Progenitor cell of endocrine pancreas (in vitro differentiated cells): Measurements from ENCODE around the gene ZBTB8B. TPM values are rescaled to one million over a fixed set of nuclear protein-coding genes. Genes with fewer than 3 reads are reported as not detected.

Experiments
- DNase-seq: peaks from one replicate; pipeline ENCODE4 v3.0.0; 2021; ENCODE audit warnings: low spot score; ENCODE audit not compliant: unreplicated experiment
- H3K27ac Mint-ChIP-seq: 2 replicates; pipeline ENCODE4 v1.8.0; 2021; ENCODE audit warnings: mild to moderate bottlenecking, moderate library complexity, mixed read lengths
- H3K27me3 Mint-ChIP-seq: 2 replicates; pipeline ENCODE4 v1.8.0; 2021; ENCODE audit warnings: mixed read lengths
- H3K36me3 Mint-ChIP-seq: 2 replicates; pipeline ENCODE4 v1.8.0; 2022; ENCODE audit warnings: mixed read lengths; ENCODE audit not compliant: insufficient read depth
- H3K4me1 Mint-ChIP-seq: 2 replicates; pipeline ENCODE4 v1.8.0; 2021; ENCODE audit warnings: low read depth, mixed read lengths
- H3K4me3 Mint-ChIP-seq: 2 replicates; pipeline ENCODE4 v1.8.0; 2021; ENCODE audit warnings: low read depth, mild to moderate bottlenecking, moderate library complexity, mixed read lengths
- H3K9me3 Mint-ChIP-seq: 2 replicates; pipeline ENCODE4 v1.8.0; 2021; ENCODE audit warnings: low read depth, mixed read lengths
- long read RNA-seq: library from polyadenylated mRNA; unstranded; transcript quantifications from one replicate; pipeline ENCODE4 v2.0.0, GENCODE V29; 2020
- total RNA-seq: library from RNA; stranded (reverse); gene quantifications from 2 replicates; pipeline ENCODE4 v1.2.1, GENCODE V29; 2021
- TF ChIP-seq, protein P1 (sequence below): fragments of 200-600 bp; sonication (generic); IDR thresholded peaks from one replicate; pipeline ENCODE4 v1.5.0; 2021; ENCODE audit warnings: antibody characterized with exemption, mild to moderate bottlenecking; ENCODE audit not compliant: unreplicated experiment

ZBTB8B gene
- total RNA-seq, result 4.3 and 4.7 TPM in 2 replicates
- long read RNA-seq, full-length matches to known transcripts, result 12 of 14 reads
- long read RNA-seq, partial matches to known transcripts, result 0 of 14 reads
- long read RNA-seq, other reads (novel, unspliced or antisense), result 2 of 14 reads

DNA sequence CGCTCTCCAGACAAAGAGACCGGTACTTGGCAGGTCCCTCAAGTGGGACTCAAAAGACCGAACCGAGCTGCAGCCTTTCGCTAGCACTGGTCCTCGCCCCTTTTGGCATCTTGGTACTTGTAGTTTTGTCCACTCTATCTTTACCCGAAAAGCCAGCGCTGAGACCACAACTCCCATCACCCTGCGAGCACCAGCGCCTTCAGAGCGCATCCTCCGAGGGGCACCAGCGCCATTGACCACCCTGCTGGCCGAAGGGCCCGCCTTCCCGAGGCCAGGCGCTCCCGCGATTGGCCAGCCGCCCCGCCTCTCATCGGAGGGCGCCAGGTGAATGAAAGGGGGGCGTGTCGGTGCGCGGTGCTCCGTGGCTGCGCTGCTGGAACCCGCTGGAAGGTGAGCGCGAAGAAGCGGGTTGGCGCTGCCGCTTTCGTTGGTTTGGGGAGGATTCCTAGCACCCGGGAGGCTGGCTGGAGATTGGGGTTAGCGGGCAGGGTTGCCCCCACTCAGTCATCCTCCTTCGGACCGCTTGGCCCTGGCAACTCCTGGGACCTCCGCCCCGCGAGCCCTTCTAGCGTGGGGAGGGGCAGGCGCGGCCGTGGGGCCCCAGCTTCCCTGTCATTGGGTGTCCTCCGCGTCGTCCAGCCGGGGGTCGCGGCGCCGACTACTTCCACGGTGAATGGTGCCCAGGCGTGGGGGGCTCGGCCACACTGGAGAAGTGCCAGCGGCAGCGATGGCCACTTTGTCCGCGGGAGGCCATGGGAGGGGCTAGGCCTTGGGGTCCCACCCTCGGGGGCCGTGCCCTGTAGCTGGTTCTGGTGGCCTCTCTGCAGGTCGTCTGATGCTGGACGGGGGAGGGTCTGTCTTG lies at the start of gene ZBTB8B:
ZBTB8B (plus strand) TSS at position 357 of the 862 bp plus-strand sequence. CDS start 5,553 bp downstream, outside the sequence.
- no peaks in the 10 kb centered on the region for H3K36me3 Mint-ChIP-seq
- TF ChIP-seq, protein P1, sequence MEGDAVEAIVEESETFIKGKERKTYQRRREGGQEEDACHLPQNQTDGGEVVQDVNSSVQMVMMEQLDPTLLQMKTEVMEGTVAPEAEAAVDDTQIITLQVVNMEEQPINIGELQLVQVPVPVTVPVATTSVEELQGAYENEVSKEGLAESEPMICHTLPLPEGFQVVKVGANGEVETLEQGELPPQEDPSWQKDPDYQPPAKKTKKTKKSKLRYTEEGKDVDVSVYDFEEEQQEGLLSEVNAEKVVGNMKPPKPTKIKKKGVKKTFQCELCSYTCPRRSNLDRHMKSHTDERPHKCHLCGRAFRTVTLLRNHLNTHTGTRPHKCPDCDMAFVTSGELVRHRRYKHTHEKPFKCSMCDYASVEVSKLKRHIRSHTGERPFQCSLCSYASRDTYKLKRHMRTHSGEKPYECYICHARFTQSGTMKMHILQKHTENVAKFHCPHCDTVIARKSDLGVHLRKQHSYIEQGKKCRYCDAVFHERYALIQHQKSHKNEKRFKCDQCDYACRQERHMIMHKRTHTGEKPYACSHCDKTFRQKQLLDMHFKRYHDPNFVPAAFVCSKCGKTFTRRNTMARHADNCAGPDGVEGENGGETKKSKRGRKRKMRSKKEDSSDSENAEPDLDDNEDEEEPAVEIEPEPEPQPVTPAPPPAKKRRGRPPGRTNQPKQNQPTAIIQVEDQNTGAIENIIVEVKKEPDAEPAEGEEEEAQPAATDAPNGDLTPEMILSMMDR, result no peak
- peak within 1 kb of the TSS; percentile 96 for H3K4me3 Mint-ChIP-seq
- no peaks in the 10 kb centered on the region for H3K9me3 Mint-ChIP-seq
- peaks cover 12% of the 10 kb centered on the region for H3K4me1 Mint-ChIP-seq
- peak within 1 kb of the TSS; percentile 87 for H3K27ac Mint-ChIP-seq
- DNase-seq, result peak; percentile 95
- H3K27me3 Mint-ChIP-seq, result peaks cover 7% of the 10 kb centered on the region

DNA sequence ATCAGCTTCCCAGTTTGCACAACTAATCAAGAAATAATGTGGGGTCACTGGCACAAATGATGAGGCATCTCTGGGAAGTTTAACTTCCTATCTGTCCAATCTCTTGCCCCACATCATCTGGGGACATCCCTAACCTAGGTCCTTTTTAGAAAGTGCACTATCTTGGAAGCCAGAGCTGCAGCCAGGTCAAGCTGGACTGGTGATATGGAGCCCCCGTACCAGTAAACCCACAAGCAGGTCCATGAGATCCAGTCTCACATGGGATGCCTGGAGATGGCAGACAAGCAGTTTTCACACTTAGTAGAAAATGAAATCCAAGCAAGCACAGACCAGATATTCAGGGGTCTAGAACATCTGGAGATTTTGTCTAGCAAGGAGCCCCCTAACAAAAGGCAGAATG lies 43.1 kb upstream of the ZBTB8B start:
- Mint-ChIP-seq H3K27me3 (peaks cover 7% of the 10 kb centered on the region), H3K4me3 (no peak overlapping the region), H3K9me3 (peaks cover 4% of the 10 kb centered on the region), H3K27ac (no peak overlapping the region), H3K4me1 (no peaks in the 10 kb centered on the region), H3K36me3 (no peaks in the 10 kb centered on the region)
- TF ChIP-seq, protein P1, result no peak
- DNase-seq, result no peak

DNA sequence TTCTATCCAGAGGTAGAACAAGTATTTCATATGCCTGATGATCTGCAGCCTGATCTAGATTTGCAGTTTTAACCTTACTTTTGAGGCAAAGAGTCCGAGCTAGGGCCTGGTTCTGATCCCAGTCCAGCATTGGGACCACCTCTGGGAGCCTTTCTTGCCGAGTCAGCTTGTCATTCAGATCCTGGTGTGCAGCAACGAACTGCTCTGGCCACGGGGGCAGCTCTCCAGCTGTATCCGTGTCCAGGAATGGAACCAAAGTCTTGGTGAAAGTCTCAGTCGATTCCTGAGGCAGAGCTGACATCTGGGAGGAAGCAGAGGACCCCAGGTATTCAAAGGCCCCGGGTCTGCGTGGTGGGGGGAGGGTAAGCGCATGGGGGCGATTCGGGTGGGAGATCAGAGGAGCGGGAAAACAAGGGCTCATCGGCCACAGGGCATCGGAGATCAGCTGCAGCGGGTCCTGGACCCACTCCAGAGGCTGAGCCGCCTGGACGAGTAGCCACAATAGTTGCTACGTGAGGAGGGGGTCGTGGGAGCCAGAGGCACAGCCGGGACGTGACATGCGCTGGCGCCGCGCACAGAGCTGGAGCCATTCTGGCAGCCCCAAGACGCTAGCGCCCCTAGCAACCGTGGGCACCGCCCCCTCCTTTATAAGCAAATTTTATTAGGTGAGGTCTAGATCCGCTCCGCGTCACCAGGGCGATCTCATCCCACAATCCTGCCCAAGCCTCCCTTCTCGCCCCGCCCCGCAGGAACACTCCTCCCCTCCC lies 38.2 kb upstream of the ZBTB8B start:
- DNase-seq, result no peak
- TF ChIP-seq, protein P1, result no peak
- peaks cover 17% of the 10 kb centered on the region for H3K27me3 Mint-ChIP-seq
- no peak overlapping the region for H3K4me3 Mint-ChIP-seq
- no peak overlapping the region for H3K27ac Mint-ChIP-seq
- H3K36me3 Mint-ChIP-seq, result no peaks in the 10 kb centered on the region
- no peaks in the 10 kb centered on the region for H3K9me3 Mint-ChIP-seq
- H3K4me1 Mint-ChIP-seq, result no peaks in the 10 kb centered on the region

DNA sequence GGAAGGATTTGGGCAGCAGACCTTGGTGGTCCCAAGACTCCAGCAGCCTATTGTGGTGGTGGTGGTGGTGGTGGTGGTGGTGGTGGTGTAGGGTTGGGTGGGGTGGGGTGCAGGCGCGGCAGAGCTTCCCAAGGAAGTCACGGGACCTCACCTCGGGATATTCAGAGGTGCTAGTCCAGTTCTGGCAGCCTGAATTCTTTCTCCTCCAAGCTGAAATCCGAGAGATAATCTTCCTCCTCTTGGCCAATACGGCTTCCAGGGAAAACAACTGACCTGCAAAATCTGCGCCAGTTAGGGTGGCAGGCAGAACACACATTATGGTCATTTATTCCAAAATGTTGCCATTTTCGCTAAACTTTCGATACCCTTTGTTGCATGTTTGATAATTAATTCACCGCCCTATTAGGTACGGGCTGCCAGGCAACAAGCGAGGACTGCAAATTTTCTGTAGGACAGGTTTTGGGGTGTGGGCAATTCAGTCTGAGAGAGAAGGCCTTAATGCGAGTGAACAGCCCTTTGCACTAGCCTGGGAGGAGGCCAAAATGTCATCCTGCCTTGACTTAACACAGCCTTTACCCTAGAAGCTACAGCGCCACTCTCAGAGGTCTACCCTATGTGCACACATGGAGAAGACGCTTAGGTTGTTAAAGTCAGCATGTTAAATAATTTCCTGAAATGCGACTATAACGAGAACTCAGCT lies 37.5 kb upstream of the ZBTB8B start:
- H3K4me3 Mint-ChIP-seq, result no peak overlapping the region
- H3K36me3 Mint-ChIP-seq, result no peaks in the 10 kb centered on the region
- H3K4me1 Mint-ChIP-seq, result no peaks in the 10 kb centered on the region
- H3K27me3 Mint-ChIP-seq, result peaks cover 17% of the 10 kb centered on the region
- no peak for DNase-seq
- no peaks in the 10 kb centered on the region for H3K9me3 Mint-ChIP-seq
- H3K27ac Mint-ChIP-seq, result no peak overlapping the region
- TF ChIP-seq, protein P1, result no peak
